Measurements from ENCODE around the gene TUBA4A.

DNA sequence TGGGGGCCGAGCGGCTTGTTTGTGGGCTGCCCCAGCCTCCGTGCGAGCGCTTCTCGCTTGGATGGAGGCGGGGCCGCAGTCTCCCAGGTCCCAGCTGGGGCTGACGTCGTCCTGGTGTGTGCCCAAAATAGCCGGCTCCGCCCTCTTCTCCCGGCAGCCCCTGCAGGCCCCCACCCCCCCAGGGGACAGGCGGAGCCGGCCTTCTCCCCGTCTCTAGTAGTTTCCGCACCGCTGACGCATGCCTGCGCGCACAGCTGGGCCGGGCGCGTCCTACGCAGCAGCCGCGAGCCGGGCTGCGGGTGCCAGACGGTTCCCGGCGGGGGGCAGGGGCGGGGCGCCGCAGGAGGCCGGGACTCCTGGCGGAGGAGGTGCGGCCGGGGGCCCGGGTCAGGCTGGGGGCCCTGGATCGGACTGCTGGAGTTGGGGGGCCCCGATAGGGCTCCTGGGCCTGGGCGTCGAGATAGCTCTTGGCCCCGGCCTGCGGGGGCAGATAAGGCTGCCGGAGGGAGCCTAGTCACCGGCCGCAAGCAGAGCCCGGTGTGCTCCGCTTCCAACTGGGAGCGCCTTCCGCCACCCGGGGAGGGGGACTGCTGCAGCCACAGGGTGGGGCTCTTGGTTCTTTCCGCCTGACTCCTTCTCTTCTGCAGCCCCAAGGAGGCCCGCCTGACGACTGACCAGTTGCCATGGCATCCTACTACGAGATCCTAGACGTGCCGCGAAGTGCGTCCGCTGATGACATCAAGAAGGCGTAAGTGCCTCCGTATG, 25.6 kb upstream of the TUBA4A start, which contains the start of gene DNAJB2:
- TF ChIP-seq, protein P1, sequence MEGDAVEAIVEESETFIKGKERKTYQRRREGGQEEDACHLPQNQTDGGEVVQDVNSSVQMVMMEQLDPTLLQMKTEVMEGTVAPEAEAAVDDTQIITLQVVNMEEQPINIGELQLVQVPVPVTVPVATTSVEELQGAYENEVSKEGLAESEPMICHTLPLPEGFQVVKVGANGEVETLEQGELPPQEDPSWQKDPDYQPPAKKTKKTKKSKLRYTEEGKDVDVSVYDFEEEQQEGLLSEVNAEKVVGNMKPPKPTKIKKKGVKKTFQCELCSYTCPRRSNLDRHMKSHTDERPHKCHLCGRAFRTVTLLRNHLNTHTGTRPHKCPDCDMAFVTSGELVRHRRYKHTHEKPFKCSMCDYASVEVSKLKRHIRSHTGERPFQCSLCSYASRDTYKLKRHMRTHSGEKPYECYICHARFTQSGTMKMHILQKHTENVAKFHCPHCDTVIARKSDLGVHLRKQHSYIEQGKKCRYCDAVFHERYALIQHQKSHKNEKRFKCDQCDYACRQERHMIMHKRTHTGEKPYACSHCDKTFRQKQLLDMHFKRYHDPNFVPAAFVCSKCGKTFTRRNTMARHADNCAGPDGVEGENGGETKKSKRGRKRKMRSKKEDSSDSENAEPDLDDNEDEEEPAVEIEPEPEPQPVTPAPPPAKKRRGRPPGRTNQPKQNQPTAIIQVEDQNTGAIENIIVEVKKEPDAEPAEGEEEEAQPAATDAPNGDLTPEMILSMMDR (IDR thresholded peaks at IDR 0.05): no peak
- TF ChIP-seq POLR2AphosphoS5 (IDR thresholded peaks at IDR 0.05) (peak; percentile 92 to 98 (median 98)), POLR2A (IDR thresholded peaks at IDR 0.05) (peak; percentile 89), EP300 (IDR thresholded peaks at IDR 0.05; ENCODE audit: low read depth) (peak; percentile 77)
